Measurements from ENCODE around the gene MOSPD3. TPM values are rescaled to one million over a fixed set of nuclear protein-coding genes. Genes with fewer than 3 reads are reported as not detected.

MOSPD3 gene, protein sequence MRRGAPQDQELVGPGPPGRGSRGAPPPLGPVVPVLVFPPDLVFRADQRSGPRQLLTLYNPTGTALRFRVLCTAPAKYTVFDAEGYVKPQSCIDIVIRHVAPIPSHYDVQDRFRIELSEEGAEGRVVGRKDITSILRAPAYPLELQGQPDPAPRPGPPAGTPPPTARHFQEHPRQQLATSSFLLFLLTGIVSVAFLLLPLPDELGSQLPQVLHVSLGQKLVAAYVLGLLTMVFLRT
- total RNA-seq (2022; extraction: Qiagen RNA extraction) = 16.0 to 21.7 TPM (median 20.6 TPM) in 5 replicates

DNA sequence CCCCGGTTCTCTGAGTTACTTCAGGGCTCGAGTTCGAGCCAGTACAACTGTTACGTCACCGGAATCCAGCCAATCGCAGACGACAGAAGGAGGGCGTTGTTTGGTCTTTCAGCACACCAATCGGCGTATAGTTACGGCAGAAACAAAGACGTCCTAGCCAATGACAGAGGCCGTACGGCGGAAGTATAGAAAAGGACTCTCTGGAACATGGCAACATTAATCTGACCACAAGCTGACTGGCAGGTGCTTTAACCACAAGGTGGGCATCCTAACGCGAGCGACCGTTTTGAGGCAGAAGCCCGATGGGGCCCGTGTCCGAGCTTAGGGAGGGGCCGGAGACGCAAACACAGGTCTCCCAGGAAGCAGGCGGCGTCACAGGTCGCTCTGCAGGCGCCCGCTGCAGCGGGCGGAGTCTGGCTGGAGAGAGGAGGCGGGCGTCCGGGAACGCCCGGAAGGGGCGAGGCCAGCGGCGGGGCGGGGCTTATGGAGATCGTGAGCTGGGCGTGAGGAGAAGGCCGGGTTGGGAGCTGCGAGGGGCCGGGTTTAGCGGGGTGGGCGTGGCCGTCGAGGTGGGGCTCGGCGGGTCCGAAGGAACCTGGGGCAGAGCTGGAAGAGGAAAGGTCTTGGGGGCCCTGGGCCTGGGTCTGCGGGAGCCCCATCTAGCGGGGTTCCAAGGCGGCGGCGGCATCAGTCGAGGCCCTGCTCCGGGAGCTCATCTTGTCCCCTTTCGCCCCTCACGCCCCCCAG, at the start of gene MOSPD3:
Gene MOSPD3 (plus strand): TSS at position 558 of the 747 bp plus-strand sequence. CDS start 252 bp downstream, outside the sequence.

GRCh38 chr7:100573691-100574361, 38.5 kb upstream of the MOSPD3 start, which contains the start of gene SAP25:
Gene SAP25, minus strand, starts transcription at chr7:100573900. Its CDS starts 158 bp downstream, at chr7:100573742.

GRCh38 chr7:100585511-100586265, 26.7 kb upstream of the MOSPD3 start, which contains the start of gene LRCH4:
Gene LRCH4, minus strand, starts transcription at chr7:100586129. Its CDS starts 29 bp downstream, at chr7:100586100.

DNA sequence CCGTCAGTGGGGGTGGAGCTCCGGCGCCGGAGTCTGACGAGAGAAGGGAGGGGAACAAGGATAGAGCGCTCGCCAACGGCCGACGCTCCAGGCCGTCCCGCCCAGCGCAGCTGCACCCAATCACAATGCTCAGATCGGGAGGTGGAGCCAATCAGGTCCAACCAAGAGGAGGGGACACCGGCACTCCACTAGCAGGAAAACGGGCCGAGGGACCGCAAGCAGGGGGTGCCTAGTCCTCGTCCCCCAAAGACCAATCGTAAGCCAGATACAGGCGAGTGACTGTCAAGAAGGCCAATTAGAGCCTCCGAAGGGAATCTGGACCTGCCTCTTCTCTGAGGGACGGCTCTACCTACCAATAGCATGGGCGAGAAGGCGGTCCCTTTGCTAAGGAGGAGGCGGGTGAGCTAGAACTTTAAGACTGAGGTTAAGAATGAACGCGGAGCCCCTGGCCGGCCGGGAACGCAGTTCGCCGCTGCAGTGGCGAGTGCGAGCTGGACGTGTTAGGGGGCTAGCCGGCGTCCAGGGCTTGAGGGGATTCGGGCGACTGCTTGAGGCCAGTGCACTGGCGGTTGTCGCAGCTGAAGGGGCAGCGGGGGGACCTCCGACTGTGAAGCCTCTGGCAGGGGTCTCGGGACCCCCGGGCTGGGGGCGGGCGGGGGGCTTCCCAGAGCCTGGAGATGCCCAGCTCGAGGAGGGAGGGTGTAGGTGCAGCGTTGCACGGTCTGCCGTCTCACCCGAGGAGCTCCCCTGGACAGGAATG, 25.9 kb upstream of the MOSPD3 start, which contains the start of gene FBXO24:
Gene FBXO24 (plus strand): TSS at position 63 of the 760 bp plus-strand sequence. CDS start 298 bp downstream, at position 361.

GRCh38 chr7:100641463-100641859, 29.1 kb downstream of the MOSPD3 start, which contains the start of gene TFR2:
Gene TFR2, minus strand, starts transcription at chr7:100641552. Its CDS starts 43 bp downstream, at chr7:100641509.

GRCh38 chr7:100655908-100656674, 43.8 kb downstream of the MOSPD3 start, which contains the start of gene ACTL6B:
Gene ACTL6B, minus strand, starts transcription at chr7:100656448. Its CDS starts 94 bp downstream, at chr7:100656354.

Other genes with a start within 250 kb of the MOSPD3 start
- gene PILRA, start 239.1 kb upstream of the MOSPD3 start, total RNA-seq (2022; extraction: Qiagen RNA extraction) = 3.8 to 5.9 TPM (median 5.2 TPM) in 5 replicates
- 1.1 to 1.6 TPM (median 1.3 TPM) in 5 replicates for gene ZCWPW1, start 183.8 kb upstream of the MOSPD3 start, total RNA-seq (2022; extraction: Qiagen RNA extraction)
- 33.1 to 47.3 TPM (median 43.7 TPM) in 5 replicates for gene MEPCE, start 182.7 kb upstream of the MOSPD3 start, total RNA-seq (2022; extraction: Qiagen RNA extraction)
- gene PPP1R35, start 176.0 kb upstream of the MOSPD3 start, total RNA-seq (2022; extraction: Qiagen RNA extraction) = 33.7 to 59.4 TPM (median 58.3 TPM) in 5 replicates
- 0.51 to 0.72 TPM (median 0.68 TPM) in 5 replicates for gene SPACDR, start 148.3 kb upstream of the MOSPD3 start, total RNA-seq (2022; extraction: Qiagen RNA extraction)
- 33.9 to 43.3 TPM (median 41.9 TPM) in 5 replicates for gene TSC22D4, start 133.3 kb upstream of the MOSPD3 start, total RNA-seq (2022; extraction: Qiagen RNA extraction)
- gene NYAP1, start 128.6 kb upstream of the MOSPD3 start, total RNA-seq (2022; extraction: Qiagen RNA extraction) = 1.5 to 2.4 TPM (median 2.3 TPM) in 5 replicates
- 10.6 to 23.5 TPM (median 19.8 TPM) in 5 replicates for gene AGFG2, start 73.3 kb upstream of the MOSPD3 start, total RNA-seq (2022; extraction: Qiagen RNA extraction)
- 0.50 to 1.3 TPM (median 0.55 TPM) in 5 replicates for gene SAP25, start 38.6 kb upstream of the MOSPD3 start, total RNA-seq (2022; extraction: Qiagen RNA extraction)
- gene LRCH4, start 26.4 kb upstream of the MOSPD3 start, total RNA-seq (2022; extraction: Qiagen RNA extraction) = 11.1 to 17.7 TPM (median 16.0 TPM) in 5 replicates
- 0.15 to 0.23 TPM (median 0.21 TPM) in 5 replicates for gene FBXO24, start 26.2 kb upstream of the MOSPD3 start, total RNA-seq (2022; extraction: Qiagen RNA extraction)
- 7.2 to 12.0 TPM (median 10.4 TPM) in 5 replicates for gene PCOLCE, start 10.2 kb upstream of the MOSPD3 start, total RNA-seq (2022; extraction: Qiagen RNA extraction)
- gene TFR2, start 29.0 kb downstream of the MOSPD3 start, total RNA-seq (2022; extraction: Qiagen RNA extraction) = 1.9 to 3.4 TPM (median 2.8 TPM) in 5 replicates
- not detected in 5 replicates for gene ACTL6B, start 43.9 kb downstream of the MOSPD3 start, total RNA-seq (2022; extraction: Qiagen RNA extraction)
- 168 to 270 TPM (median 258 TPM) in 5 replicates for gene GNB2, start 61.2 kb downstream of the MOSPD3 start, total RNA-seq (2022; extraction: Qiagen RNA extraction)
- gene GIGYF1, start 81.7 kb downstream of the MOSPD3 start, total RNA-seq (2022; extraction: Qiagen RNA extraction) = 11.9 to 22.9 TPM (median 22.7 TPM) in 5 replicates
- 77.9 to 104 TPM (median 98.3 TPM) in 5 replicates for gene POP7, start 93.6 kb downstream of the MOSPD3 start, total RNA-seq (2022; extraction: Qiagen RNA extraction)
- not detected in 5 replicates for gene EPO, start 107.9 kb downstream of the MOSPD3 start, total RNA-seq (2022; extraction: Qiagen RNA extraction)
- gene ZAN, start 121.1 kb downstream of the MOSPD3 start, total RNA-seq (2022; extraction: Qiagen RNA extraction) = not detected in 5 replicates
- gene EPHB4, start 215.0 kb downstream of the MOSPD3 start, total RNA-seq (2022; extraction: Qiagen RNA extraction) = 39.2 to 47.9 TPM (median 46.5 TPM) in 5 replicates
- 11.7 to 18.4 TPM (median 16.6 TPM) in 5 replicates for gene SLC12A9, start 240.2 kb downstream of the MOSPD3 start, total RNA-seq (2022; extraction: Qiagen RNA extraction)